SK-N-SH treated with all-trans-retinoic acid at 6 μM for 48 hours (cell line): Measurements from ENCODE around the gene TTC34.

ENCODE experiments used
- ARNTL ChIP-seq: fragments of 450-650 bp; formaldehyde crosslinking; IDR thresholded peaks from 2 replicates; pipeline ENCODE4 v1.5.0; 2020; ENCODE audit warnings: low read depth, mild to moderate bottlenecking, moderate library complexity, borderline replicate concordance
- CSRNP3 ChIP-seq: fragments of 250-450 bp; sonication (Bioruptor Pico); IDR thresholded peaks from 2 replicates; pipeline ENCODE4 v1.5.1; 2021; ENCODE audit warnings: mild to moderate bottlenecking, moderate library complexity
- ISL1 ChIP-seq: fragments of 250-450 bp; sonication (Bioruptor Pico); IDR thresholded peaks from 2 replicates; pipeline ENCODE4 v2.1.2; 2022; ENCODE audit warnings: mild to moderate bottlenecking, moderate library complexity
- POU6F1 ChIP-seq: fragments of 250-450 bp; sonication (Bioruptor Pico); IDR thresholded peaks from 2 replicates; pipeline ENCODE4 v1.8.0; 2021; ENCODE audit warnings: low read depth, mild to moderate bottlenecking, moderate library complexity, borderline replicate concordance
- RARB ChIP-seq: fragments of 250-450 bp; sonication (Bioruptor Pico); IDR thresholded peaks from 2 replicates; pipeline ENCODE4 v1.8.0; 2021; ENCODE audit warnings: mild to moderate bottlenecking, moderate library complexity
- TOX ChIP-seq: fragments of 250-450 bp; sonication (Bioruptor Pico); IDR thresholded peaks from 2 replicates; pipeline ENCODE4 v1.8.0; 2021; ENCODE audit warnings: mild to moderate bottlenecking, moderate library complexity, borderline replicate concordance
- TSHZ2 ChIP-seq: fragments of 250-450 bp; sonication (Bioruptor Pico); IDR thresholded peaks from 2 replicates; pipeline ENCODE4 v1.5.0; 2020; ENCODE audit warnings: mild to moderate bottlenecking, moderate library complexity
- ZFP3 ChIP-seq: fragments of 250-450 bp; sonication (Bioruptor Pico); IDR thresholded peaks from 2 replicates; pipeline ENCODE4 v1.5.0; 2020; ENCODE audit warnings: mild to moderate bottlenecking, moderate library complexity
- ZFP30 ChIP-seq: fragments of 450-650 bp; formaldehyde crosslinking; IDR thresholded peaks from 2 replicates; pipeline ENCODE4 v1.5.0; 2022; ENCODE audit warnings: mild to moderate bottlenecking, moderate library complexity
- TF ChIP-seq, protein P1 (sequence below): fragments of 250-450 bp; sonication (Bioruptor Pico); IDR thresholded peaks from 2 replicates; pipeline ENCODE4 v1.8.0; 2020; ENCODE audit warnings: mild to moderate bottlenecking, moderate library complexity, borderline replicate concordance
- TF ChIP-seq, protein P2 (sequence below): fragments of 250-450 bp; sonication (Bioruptor Pico); IDR thresholded peaks from 2 replicates; pipeline ENCODE4 v1.5.1; 2020; ENCODE audit warnings: low read depth, mild to moderate bottlenecking, moderate library complexity

- no peak for TF ChIP-seq TOX
- TF ChIP-seq POU6F1 (CRISPR knock-in tag) = no peak
- no peak for TF ChIP-seq ISL1 (CRISPR knock-in tag)
- no peak for TF ChIP-seq CSRNP3 (CRISPR knock-in tag)
- TF ChIP-seq ZFP30 (CRISPR knock-in tag) = no peak
- no peak for TF ChIP-seq ZFP3 (CRISPR knock-in tag)
- no peak for TF ChIP-seq RARB (CRISPR knock-in tag)
- TF ChIP-seq, protein P1, sequence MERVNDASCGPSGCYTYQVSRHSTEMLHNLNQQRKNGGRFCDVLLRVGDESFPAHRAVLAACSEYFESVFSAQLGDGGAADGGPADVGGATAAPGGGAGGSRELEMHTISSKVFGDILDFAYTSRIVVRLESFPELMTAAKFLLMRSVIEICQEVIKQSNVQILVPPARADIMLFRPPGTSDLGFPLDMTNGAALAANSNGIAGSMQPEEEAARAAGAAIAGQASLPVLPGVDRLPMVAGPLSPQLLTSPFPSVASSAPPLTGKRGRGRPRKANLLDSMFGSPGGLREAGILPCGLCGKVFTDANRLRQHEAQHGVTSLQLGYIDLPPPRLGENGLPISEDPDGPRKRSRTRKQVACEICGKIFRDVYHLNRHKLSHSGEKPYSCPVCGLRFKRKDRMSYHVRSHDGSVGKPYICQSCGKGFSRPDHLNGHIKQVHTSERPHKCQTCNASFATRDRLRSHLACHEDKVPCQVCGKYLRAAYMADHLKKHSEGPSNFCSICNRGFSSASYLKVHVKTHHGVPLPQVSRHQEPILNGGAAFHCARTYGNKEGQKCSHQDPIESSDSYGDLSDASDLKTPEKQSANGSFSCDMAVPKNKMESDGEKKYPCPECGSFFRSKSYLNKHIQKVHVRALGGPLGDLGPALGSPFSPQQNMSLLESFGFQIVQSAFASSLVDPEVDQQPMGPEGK (CRISPR knock-in tag) = no peak
- TF ChIP-seq ARNTL (CRISPR knock-in tag) = no peak
- TF ChIP-seq, protein P2, sequence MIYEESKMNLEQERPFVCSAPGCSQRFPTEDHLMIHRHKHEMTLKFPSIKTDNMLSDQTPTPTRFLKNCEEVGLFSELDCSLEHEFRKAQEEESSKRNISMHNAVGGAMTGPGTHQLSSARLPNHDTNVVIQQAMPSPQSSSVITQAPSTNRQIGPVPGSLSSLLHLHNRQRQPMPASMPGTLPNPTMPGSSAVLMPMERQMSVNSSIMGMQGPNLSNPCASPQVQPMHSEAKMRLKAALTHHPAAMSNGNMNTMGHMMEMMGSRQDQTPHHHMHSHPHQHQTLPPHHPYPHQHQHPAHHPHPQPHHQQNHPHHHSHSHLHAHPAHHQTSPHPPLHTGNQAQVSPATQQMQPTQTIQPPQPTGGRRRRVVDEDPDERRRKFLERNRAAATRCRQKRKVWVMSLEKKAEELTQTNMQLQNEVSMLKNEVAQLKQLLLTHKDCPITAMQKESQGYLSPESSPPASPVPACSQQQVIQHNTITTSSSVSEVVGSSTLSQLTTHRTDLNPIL (CRISPR knock-in tag) = no peak
- TF ChIP-seq TSHZ2 (CRISPR knock-in tag) = no peak
Observed at GRCh38 chr1:2602866-2603520, 198.5 kb downstream of the TTC34 start.
